Thymus (tissue), 11 donors: ENCODE measurements around the gene CHST9. TPM values are rescaled to one million over a fixed set of nuclear protein-coding genes. Genes with fewer than 3 reads are reported as not detected.

Experiments used
- DNase-seq, 9 donors: peaks; one replicate each; pipeline ENCODE4 v3.0.0-alpha.2; 2013; ENCODE audit warnings: low spot score in 9 of 9, low read depth in 6 of 9, missing footprints in 1 of 9
- H3K27ac ChIP-seq, 2 donors: one replicate each; pipeline ENCODE4 v1.5.1; 2013; ENCODE audit warnings: control low read depth in 1 of 2, low read depth in 1 of 2, low read length in 1 of 2, mild to moderate bottlenecking in 1 of 2, moderate library complexity in 1 of 2
- H3K27me3 ChIP-seq, 2 donors: one replicate each; pipeline ENCODE4 v1.5.1; 2013; ENCODE audit warnings: low read length in 1 of 2; ENCODE audit not compliant: control insufficient read depth in 2 of 2, insufficient read depth in 1 of 2
- H3K36me3 ChIP-seq, 2 donors: one replicate each; pipeline ENCODE4 v1.5.1; 2013; ENCODE audit warnings: low read length in 1 of 2, mild to moderate bottlenecking in 1 of 2, moderate library complexity in 1 of 2; ENCODE audit not compliant: control insufficient read depth in 2 of 2, insufficient read depth in 2 of 2
- H3K4me1 ChIP-seq, 2 donors: one replicate each; pipeline ENCODE4 v1.5.1; 2013; ENCODE audit warnings: low read length in 2 of 2; ENCODE audit not compliant: control insufficient read depth in 2 of 2, insufficient read depth in 2 of 2
- H3K4me3 ChIP-seq, 2 donors: one replicate each; pipeline ENCODE4 v1.5.1; 2013; ENCODE audit warnings: low read length in 2 of 2, control low read depth in 1 of 2, mild to moderate bottlenecking in 1 of 2
- H3K9me3 ChIP-seq, 2 donors: one replicate each; pipeline ENCODE4 v1.5.1; 2013; ENCODE audit warnings: low read length in 1 of 2, mild to moderate bottlenecking in 1 of 2; ENCODE audit not compliant: control insufficient read depth in 2 of 2, insufficient read depth in 1 of 2
- WGBS: extraction: QIAGEN DNeasy Blood & Tissue Kit; methylation state at CpG from one replicate; pipeline ENCODE4 v1.1.7; 2013; 5-methylcytosine and 5-hydroxymethylcytosine counted together
- polyA plus RNA-seq: library from polyadenylated mRNA; stranded (reverse); fragments of 200-250 nt; gene quantifications from one replicate; pipeline ENCODE4 v1.2.3, GENCODE V29; 2013
- total RNA-seq: library from RNA; stranded (reverse); fragments of 120-200 nt; gene quantifications from one replicate; pipeline ENCODE4 v1.2.4, GENCODE V29; 2013
- donor health status: healthy.

Gene CHST9
- total and polyA plus RNA-seq, 2 donors, result 0.24 to 0.87 TPM

DNA sequence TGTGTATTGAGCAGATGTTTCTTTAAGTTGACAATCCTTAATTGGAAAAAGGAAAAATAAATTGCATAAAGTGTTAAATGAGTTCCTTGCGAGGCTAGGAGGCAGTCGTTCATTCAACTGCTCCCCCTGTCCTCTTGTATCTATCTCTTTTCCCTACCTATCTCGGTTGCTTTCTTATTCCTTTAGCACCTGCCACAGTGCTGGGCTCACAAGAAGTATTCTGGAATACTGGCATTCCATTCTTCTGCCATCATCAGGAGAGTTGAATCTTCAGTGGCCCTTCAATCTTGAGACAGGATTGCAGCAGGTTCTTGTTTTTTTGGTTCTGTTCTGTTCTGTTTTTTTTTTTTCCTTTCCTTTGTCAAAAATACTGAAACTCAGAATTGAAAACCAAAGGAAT is 176.5 kb downstream of the CHST9 start:
- no peak overlapping the region for H3K27ac ChIP-seq
- no peaks in the 10 kb centered on the region for H3K36me3 ChIP-seq
- H3K4me3 ChIP-seq, result no peak overlapping the region
- H3K4me1 ChIP-seq, result no peaks in the 10 kb centered on the region
- 83% methylated on average over 3 of the region's 3 CpGs for WGBS
- no peak for DNase-seq
- H3K9me3 ChIP-seq, result no peaks in the 10 kb centered on the region
- no peaks in the 10 kb centered on the region for H3K27me3 ChIP-seq

DNA sequence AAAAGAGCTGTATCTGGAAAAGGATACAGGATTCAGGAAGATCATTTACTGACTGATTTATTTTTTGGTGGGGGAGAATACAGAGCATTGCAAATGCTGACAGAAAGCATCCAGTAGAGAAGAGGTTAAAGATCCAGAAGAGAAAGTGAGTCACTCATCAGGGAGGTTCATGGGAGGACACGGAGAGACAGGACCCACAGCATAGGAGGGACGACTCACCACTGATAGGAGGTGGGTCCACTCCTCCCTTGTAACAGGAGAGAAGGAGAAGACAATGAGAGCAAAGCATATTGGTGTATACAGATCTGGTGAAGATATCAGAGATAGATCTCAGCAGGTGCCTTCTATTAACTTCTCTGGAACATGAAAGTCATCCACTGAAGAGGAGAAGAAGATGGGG is 177.2 kb downstream of the CHST9 start:
- Histone ChIP-seq H3K4me1 (no peaks in the 10 kb centered on the region), H3K9me3 (no peaks in the 10 kb centered on the region), H3K27me3 (no peaks in the 10 kb centered on the region), H3K36me3 (no peaks in the 10 kb centered on the region), H3K27ac (no peak overlapping the region), H3K4me3 (no peak overlapping the region)
- no peak for DNase-seq
- 68% methylated on average over 2 of the region's 2 CpGs for WGBS

DNA sequence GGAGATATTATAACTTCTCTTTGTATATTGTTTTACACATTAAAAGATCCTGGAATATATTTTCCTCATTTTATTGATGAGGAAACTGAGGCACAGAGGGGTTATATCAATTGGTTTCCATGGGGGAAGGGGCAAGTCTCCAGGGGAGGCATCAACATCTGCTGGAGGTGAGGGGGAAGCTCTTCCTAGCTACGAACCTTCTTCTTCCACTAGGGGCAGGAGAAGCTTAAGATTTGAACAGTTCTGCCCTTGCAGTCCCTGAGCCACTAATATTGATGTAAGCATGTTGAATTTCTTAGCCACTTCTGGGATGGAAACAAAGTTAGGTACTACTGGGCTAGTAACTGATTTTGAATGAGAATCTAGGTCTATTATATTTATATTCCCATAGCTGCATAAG is 179.5 kb downstream of the CHST9 start:
- DNase-seq, result no peak
- WGBS, result 14% methylated on average over 1 of the region's 1 CpG

DNA sequence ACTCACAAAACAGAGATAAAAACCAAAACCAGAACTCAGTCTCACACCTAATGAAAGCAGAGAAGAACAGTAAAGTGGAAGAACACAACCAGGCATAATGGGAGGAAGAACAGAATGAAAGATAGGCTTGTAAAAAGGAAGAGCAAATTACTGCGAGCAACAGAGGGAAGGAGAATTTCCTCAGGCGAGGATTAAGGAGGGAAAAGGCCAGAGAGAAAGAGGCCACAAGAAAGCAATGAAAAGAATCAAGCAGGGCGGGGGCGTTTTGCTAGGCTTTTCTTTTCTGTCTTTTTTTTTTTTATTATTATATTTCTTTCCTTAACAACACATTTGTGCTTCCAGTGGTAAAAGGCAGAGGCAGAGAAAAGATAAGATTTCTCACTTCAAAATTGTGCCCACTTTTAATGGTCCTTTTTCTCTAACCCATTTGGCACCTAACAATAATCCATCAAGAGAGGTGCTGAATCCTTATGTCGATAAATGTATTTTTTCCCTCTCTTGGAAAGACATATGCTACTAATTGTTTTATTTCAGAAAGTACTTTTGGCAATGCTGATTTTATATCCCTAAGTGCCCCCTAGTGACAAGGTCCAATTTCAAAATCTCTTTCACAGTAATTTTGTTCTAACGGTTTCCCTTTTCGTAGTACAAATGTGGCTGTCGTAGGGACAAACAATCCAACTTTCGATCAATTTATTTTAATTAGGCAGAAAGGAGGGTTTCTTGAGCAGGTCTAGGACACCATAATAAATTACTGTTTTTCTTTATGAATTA is 180.9 kb downstream of the CHST9 start:
- WGBS, result 74% methylated on average over 9 of the region's 9 CpGs
- Histone ChIP-seq H3K4me3 (no peak overlapping the region), H3K4me1 (no peaks in the 10 kb centered on the region), H3K9me3 (no peaks in the 10 kb centered on the region), H3K36me3 (no peaks in the 10 kb centered on the region), H3K27ac (no peak overlapping the region), H3K27me3 (no peaks in the 10 kb centered on the region)
- DNase-seq, result no peak

More for the DNA sequence above, 179.5 kb downstream of the CHST9 start:
- Histone ChIP-seq H3K27ac (no peak overlapping the region), H3K9me3 (no peaks in the 10 kb centered on the region), H3K36me3 (no peaks in the 10 kb centered on the region), H3K4me3 (no peak overlapping the region), H3K4me1 (no peaks in the 10 kb centered on the region), H3K27me3 (no peaks in the 10 kb centered on the region)

DNA sequence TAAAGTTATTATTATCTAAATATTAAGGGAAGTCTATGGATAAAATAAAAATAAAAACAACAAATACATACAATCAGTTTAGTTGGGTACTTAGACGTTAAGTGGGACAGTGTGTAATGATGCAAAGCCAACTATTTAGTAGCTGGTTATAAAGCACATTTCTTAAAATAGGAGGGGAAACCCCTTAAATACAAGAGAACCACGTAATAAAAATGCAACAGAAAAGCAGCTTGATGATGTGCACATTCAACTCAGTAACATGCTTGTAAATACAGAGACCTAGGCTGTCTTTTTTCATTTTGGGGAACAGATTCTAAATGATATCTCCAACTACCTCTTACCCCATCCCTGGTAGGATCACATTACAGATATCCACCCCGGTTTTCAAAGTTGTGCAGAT is 185.3 kb downstream of the CHST9 start:
- H3K27me3 ChIP-seq, result no peaks in the 10 kb centered on the region
- H3K9me3 ChIP-seq, result no peaks in the 10 kb centered on the region
- H3K27ac ChIP-seq, result no peak overlapping the region
- no peak for DNase-seq
- H3K4me3 ChIP-seq, result no peak overlapping the region
- WGBS, result 58% methylated on average over 3 of the region's 3 CpGs
- H3K36me3 ChIP-seq, result no peaks in the 10 kb centered on the region
- H3K4me1 ChIP-seq, result no peaks in the 10 kb centered on the region

DNA sequence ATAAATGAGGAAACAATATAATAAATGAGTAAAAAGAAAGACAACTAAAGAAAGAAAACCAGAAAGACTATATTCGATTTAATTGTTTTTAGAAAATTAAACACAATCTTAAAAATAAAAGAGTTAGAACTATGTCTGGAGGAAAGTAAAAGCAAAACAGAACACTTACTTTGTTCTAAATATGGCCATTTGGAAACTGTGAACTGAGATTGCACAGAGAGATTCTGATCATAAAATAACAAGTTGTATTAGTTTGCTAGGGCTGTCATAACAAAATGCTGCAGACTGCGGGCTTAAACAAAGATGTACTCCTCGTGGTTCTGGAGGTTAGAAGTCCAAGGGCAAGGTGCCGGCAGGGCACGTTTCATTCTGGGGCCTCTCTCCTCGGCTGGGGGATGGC is 191.5 kb downstream of the CHST9 start:
- no peaks in the 10 kb centered on the region for H3K36me3 ChIP-seq
- H3K9me3 ChIP-seq, result no peaks in the 10 kb centered on the region
- H3K4me3 ChIP-seq, result no peak overlapping the region
- H3K27ac ChIP-seq, result no peak overlapping the region
- WGBS, result 88% methylated on average over 6 of the region's 6 CpGs
- no peaks in the 10 kb centered on the region for H3K27me3 ChIP-seq
- no peaks in the 10 kb centered on the region for H3K4me1 ChIP-seq
- no peak for DNase-seq

DNA sequence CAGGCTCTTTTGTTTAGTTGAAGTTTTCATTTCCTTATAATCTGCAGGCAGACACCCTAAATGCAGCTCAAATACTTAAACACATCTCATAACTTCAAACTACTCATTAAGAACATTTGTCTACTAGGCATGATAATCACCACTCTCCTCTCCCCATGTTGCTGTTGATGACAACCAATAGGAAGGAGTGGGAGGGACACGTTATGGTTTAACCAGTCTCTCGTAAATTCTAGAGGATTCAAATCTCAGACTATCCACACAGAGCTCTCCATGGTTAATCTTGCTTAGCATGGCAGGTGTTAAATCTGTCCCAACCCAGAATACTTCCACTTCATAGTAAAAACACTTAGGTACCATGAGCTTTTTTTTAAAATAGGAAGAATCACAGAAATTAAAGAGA is 192.2 kb downstream of the CHST9 start:
- Histone ChIP-seq H3K27me3 (no peaks in the 10 kb centered on the region), H3K27ac (no peak overlapping the region), H3K4me3 (no peak overlapping the region), H3K9me3 (no peaks in the 10 kb centered on the region), H3K4me1 (no peaks in the 10 kb centered on the region), H3K36me3 (no peaks in the 10 kb centered on the region)
- DNase-seq, result no peak
- 92% methylated on average over 2 of the region's 2 CpGs for WGBS

DNA sequence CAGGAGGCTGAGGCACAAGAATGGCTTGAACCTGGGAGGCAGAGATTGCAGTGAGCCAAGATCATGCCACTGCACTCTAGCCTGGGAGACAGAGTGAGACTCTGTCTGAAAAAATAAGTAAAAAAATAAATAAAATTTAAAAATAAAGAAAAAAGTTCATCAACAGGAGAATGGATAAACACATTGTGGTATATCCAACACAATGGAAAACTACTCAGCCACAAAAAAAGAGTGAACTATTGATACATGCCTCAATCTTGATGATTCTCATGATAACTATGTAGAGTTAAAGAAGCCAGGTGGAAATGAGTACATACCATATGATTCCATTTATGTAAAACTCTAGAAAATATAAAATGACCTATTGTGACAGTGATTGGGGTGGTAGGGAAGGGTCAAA is 195.3 kb downstream of the CHST9 start:
- H3K4me1 ChIP-seq, result no peaks in the 10 kb centered on the region

DNA sequence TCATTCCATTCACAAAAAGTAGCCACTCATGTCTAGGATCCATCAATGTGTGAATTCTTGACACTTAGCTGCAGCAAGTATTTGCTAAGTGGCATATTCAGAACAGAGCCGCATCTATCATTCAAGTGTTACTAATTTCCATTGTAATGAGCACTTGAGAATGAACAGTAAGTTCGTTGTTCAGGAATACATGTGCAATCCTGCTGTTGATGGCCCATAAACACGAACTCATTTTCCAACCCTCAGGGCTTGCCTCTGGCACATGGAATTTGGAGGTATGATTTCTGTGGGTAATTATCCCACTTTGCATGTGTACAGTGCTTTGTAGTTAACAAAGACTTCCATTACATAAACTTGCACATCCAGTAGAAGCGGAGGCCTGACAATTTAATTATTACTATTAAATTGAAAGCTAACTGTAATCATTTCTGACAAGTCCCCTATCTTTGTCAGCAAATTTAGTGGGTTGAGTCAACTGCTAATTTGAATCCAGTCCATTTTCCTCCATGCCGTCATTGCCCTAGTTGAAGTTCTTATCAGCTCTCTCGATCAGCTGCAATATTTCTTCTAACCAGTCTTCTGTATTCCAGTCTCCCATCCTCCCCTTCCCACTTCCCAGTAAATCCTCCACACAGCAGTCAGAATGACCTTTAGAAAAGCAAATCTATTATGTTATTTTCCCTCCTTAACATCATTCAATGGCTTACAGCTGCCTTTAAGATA is 203.6 kb downstream of the CHST9 start:
- Histone ChIP-seq H3K36me3 (no peaks in the 10 kb centered on the region), H3K4me3 (no peak overlapping the region), H3K9me3 (no peaks in the 10 kb centered on the region), H3K27ac (no peak overlapping the region), H3K27me3 (no peaks in the 10 kb centered on the region), H3K4me1 (no peaks in the 10 kb centered on the region)
- DNase-seq, result no peak
- 88% methylated on average over 6 of the region's 6 CpGs for whole genome bisulfite sequencing

More for the DNA sequence above, 195.3 kb downstream of the CHST9 start:
- Histone ChIP-seq H3K27me3 (no peaks in the 10 kb centered on the region), H3K27ac (no peak overlapping the region), H3K36me3 (no peaks in the 10 kb centered on the region), H3K4me3 (no peak overlapping the region), H3K9me3 (no peaks in the 10 kb centered on the region)
- DNase-seq, result no peak
